ENCODE measurements around the gene ADM. TPM values are rescaled to one million over a fixed set of nuclear protein-coding genes. Genes with fewer than 3 reads are reported as not detected.

The ADM gene
- total and polyA plus RNA-seq, 2 donors from 2014 or later, result 14.4 to 80.9 TPM

- H3K27ac ChIP-seq (ENCODE audit: low read depth in 2 of 2, low read length in 2 of 2), result peak overlapping the region; percentile 99
- intact Hi-C loops (cut with DNase I), result loop anchor here (10.0 kb wide), 2 partner anchors 93 to 323 kb away; no protein-coding TSS in a partner anchor
- H3K36me3 ChIP-seq (ENCODE audit: control insufficient read depth in 2 of 3, insufficient read depth in 3 of 3, low read length in 3 of 3), result no peaks in the 10 kb centered on the region
- TF ChIP-seq, protein P1, sequence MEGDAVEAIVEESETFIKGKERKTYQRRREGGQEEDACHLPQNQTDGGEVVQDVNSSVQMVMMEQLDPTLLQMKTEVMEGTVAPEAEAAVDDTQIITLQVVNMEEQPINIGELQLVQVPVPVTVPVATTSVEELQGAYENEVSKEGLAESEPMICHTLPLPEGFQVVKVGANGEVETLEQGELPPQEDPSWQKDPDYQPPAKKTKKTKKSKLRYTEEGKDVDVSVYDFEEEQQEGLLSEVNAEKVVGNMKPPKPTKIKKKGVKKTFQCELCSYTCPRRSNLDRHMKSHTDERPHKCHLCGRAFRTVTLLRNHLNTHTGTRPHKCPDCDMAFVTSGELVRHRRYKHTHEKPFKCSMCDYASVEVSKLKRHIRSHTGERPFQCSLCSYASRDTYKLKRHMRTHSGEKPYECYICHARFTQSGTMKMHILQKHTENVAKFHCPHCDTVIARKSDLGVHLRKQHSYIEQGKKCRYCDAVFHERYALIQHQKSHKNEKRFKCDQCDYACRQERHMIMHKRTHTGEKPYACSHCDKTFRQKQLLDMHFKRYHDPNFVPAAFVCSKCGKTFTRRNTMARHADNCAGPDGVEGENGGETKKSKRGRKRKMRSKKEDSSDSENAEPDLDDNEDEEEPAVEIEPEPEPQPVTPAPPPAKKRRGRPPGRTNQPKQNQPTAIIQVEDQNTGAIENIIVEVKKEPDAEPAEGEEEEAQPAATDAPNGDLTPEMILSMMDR (IDR thresholded peaks at IDR 0.05; ENCODE audit: borderline replicate concordance, extremely low read depth, insufficient read depth), result peak; percentile 96
- no peak for FAIRE-seq
- no peaks in the 10 kb centered on the region for H3K9me3 ChIP-seq (ENCODE audit: control insufficient read depth in 2 of 3, insufficient read depth in 1 of 3, low read length in 3 of 3)
- peak overlapping the region; percentile 9 to 99 (median 15) for H3K9ac ChIP-seq (ENCODE audit: low read length in 3 of 3)
- peaks cover 0 to 17% (median 7%) of the 10 kb centered on the region in 3 donors for H3K4me1 ChIP-seq (ENCODE audit: control insufficient read depth in 2 of 3, insufficient read depth in 2 of 3, low read depth in 1 of 3, low read length in 3 of 3)
- H3K4me3 ChIP-seq (ENCODE audit: low read length in 3 of 3), result peak overlapping the region; percentile 57 to 94 (median 94)
- H3K27me3 ChIP-seq (ENCODE audit: control insufficient read depth, insufficient read depth, low read length), result no peaks in the 10 kb centered on the region
- peak; percentile 83 to 95 (median 92) for DNase-seq
These were observed 2.7 kb downstream of the ADM start for GRCh38 chr11:10307400-10308200.

GRCh38 chr11:10308201-10308954 lies 3.5 kb downstream of the ADM start:
- intact Hi-C loops (cut with DNase I), result loop anchor here (10.0 kb wide), 2 partner anchors 94 to 324 kb away; no protein-coding TSS in a partner anchor
- FAIRE-seq, result no peak

GRCh38 chr11:10309163-10310093 lies 4.6 kb downstream of the ADM start:
- Histone ChIP-seq H3K9ac (ENCODE audit: low read length in 3 of 3) (peak overlapping the region in 1 of 3 donors; percentile 41), H3K4me1 (ENCODE audit: control insufficient read depth in 2 of 3, insufficient read depth in 2 of 3, low read depth in 1 of 3, low read length in 3 of 3) (peaks cover 0 to 8% (median 7%) of the 10 kb centered on the region in 3 donors)

More at GRCh38 chr11:10308201-10308954, 3.5 kb downstream of the ADM start:
- peaks cover 0 to 15% (median 7%) of the 10 kb centered on the region in 3 donors for H3K4me1 ChIP-seq (ENCODE audit: control insufficient read depth in 2 of 3, insufficient read depth in 2 of 3, low read depth in 1 of 3, low read length in 3 of 3)
- no peaks in the 10 kb centered on the region for H3K27me3 ChIP-seq (ENCODE audit: control insufficient read depth, insufficient read depth, low read length)
- no peaks in the 10 kb centered on the region for H3K9me3 ChIP-seq (ENCODE audit: control insufficient read depth in 2 of 3, insufficient read depth in 1 of 3, low read length in 3 of 3)
- no peak for DNase-seq
- peak overlapping the region in 2 of 3 donors; percentile 7 to 99 for H3K9ac ChIP-seq (ENCODE audit: low read length in 3 of 3)
- H3K27ac ChIP-seq (ENCODE audit: low read depth in 2 of 2, low read length in 2 of 2), result peak overlapping the region; percentile 99
- TF ChIP-seq, protein P1 (IDR thresholded peaks at IDR 0.05; ENCODE audit: borderline replicate concordance, extremely low read depth, insufficient read depth), result no peak
- H3K4me3 ChIP-seq (ENCODE audit: low read length in 3 of 3), result peak overlapping the region; percentile 49 to 94 (median 94)
- H3K36me3 ChIP-seq (ENCODE audit: control insufficient read depth in 2 of 3, insufficient read depth in 3 of 3, low read length in 3 of 3), result no peaks in the 10 kb centered on the region

More at GRCh38 chr11:10309163-10310093, 4.6 kb downstream of the ADM start:
- no peak for FAIRE-seq
- peak in 1 of 5 donors; percentile 78 for DNase-seq
- Histone ChIP-seq H3K9me3 (ENCODE audit: control insufficient read depth in 2 of 3, insufficient read depth in 1 of 3, low read length in 3 of 3) (no peaks in the 10 kb centered on the region), H3K27ac (ENCODE audit: low read depth in 2 of 2, low read length in 2 of 2) (peak overlapping the region; percentile 58 to 99), H3K4me3 (ENCODE audit: low read length in 3 of 3) (no peak overlapping the region), H3K36me3 (ENCODE audit: control insufficient read depth in 2 of 3, insufficient read depth in 3 of 3, low read length in 3 of 3) (no peaks in the 10 kb centered on the region), H3K27me3 (ENCODE audit: control insufficient read depth, insufficient read depth, low read length) (no peaks in the 10 kb centered on the region)
- intact Hi-C loops (cut with DNase I), result loop anchor here (10.0 kb wide), 3 partner anchors 95 to 545 kb away; no protein-coding TSS in a partner anchor
- TF ChIP-seq, protein P1 (IDR thresholded peaks at IDR 0.05; ENCODE audit: borderline replicate concordance, extremely low read depth, insufficient read depth), result no peak

Data from kidney (tissue), 14 donors.